ENCODE results near the gene TPH2.

Gene TPH2

DNA sequence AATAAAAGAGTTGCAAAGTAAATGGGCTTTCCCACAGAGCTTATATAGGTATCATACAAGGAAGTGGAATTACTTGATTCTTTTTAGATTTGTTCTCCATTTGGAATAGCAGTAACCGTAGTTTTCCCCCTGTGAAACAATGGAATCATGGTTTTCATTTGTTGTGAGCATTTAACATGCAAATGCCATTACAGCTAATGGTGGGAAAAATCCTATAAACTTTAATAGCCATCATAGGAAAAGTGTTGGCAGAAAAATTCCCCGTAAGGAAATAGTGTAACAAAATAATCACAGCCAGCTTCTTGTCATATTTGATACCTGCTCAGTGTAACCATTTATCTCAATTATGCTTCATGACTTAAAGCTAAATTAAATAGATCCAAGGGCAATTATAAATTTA, 95.3 kb downstream of the TPH2 start:
- no peak for DNase-seq (ENCODE audit: low read depth in 2 of 2)

DNA sequence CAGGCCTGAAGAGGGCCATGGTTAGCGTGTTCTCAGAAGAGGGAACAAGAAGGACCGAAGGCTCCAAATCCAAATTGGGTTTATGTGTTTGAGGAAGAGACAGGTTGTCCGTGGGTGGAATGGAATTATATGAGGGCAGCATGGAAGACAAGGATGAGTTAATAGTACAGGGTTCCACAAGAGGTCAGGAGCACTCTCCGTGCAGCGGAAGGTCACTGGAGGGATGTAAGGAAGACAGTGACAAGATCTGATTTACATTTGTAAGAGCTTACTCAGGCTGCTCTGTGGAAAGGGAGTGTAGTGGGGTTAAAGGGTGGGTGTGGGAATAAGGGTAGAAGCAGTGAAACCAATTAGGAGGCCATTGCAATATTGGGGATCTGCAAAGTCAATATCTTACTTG, 97.0 kb downstream of the TPH2 start:
- no peak for DNase-seq (ENCODE audit: low read depth in 2 of 2)

DNA sequence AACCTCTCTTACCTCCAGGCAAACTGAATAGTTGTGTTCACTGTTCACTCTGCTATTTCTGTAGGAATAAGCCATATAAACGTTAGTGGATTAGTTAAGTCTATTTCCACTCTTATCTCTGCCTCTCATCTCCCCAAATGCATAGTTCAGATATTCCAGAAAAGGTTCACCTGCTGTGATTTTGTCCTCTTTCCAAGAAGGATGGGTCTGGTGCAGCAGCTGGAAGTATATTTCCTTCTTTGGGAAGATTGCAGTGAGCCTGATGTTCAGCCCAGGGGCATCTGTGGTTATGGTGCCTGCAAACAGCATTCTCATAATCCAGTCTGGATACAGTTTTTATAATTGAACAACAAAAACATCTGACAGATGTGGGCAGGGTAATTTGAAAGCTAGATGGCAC, 97.7 kb downstream of the TPH2 start:
- DNase-seq (ENCODE audit: low read depth in 2 of 2): no peak

DNA sequence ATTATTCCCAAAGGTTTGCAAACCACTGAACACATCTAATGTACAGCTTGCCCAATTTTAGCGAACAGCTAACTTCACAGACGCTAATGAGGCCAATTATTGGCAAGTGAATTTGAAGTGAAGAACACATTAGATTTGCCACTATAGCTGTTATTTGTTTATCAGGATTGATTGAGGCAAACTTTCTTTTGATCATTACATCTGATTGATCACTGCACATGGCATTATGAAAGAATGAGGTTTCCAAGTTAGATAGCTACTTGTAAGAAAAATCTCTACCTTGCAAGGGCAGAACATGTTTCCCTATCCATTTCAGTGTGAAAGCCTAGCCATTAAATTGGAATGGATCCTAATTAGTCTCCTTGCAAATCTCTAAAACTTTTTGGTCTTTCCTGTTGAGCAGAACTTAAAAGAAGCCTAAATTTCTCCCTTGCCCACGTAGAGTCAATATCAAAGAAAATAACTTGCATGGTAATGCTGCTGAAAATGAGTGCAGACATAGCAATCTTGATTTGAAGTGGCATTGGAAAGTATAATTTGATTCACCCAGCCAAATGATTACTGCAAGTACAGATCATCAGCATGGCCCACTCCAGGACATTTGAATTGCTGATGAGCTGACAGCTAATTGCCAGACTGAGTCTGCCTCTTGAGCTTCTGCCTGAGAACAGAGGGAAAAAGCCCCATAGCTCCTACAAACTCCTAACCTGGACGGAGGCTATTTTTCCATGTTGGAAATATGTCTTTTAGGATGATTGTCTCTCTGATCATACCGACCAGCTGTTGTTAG, 98.6 kb downstream of the TPH2 start:
- no peak for DNase-seq (ENCODE audit: low read depth in 2 of 2)

DNA sequence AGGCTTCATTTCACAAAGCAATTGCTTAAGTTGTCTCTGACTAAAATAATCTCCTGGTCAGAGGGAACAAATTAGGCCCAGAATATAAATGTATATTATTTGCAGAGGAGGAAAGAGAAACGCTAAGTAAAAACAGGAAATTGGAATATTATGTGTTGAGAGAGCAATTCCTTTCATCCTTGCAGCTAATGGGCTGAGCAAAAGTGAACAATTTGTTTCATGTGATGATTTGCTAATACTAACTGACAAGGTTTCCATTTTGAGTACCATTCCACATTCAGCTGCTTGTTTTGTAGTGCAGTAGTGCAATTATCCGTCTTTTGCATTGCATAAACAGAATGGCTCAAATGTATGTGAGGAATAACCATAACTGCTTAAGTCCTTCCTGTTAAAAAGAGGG, 103.2 kb downstream of the TPH2 start:
- DNase-seq (ENCODE audit: low read depth in 2 of 2): no peak

DNA sequence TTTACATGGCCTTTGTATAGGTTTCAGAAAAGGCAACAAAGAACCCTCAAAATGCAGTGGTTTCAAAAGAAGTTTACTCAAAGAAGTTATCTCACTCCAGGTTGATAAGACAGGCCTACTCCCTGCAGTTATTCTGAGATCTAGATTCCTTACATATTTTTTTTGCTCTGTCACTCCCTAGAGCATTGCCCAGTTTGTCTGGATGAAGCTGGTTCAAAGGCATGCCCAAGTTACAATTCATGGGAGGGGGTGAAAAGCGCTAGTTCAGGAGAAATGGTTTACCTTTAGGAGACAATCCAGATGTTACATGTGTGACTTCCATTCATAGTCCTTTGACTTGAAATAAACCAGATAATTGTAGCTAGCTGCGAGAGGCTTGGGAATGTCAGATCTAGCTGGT, 115.0 kb downstream of the TPH2 start:
- no peak for DNase-seq (ENCODE audit: low read depth in 2 of 2)

DNA sequence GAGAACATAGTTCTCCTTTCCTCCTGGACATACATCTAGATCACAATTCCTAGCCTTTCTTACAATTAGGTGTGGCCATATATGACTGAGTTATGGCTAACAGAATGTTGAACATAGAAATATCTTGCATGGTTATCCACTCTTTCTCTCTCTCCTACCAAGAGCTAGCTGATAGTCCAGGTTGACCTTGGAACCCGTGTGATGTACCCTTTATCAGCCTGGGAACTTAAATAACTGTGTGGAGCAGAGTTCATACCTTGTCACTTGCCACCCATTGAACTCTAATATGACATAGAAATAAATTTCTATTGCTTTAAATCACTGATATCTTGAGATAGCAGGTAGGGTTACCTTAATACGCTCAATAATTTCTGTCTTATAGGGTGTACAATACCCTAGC, 115.9 kb downstream of the TPH2 start:
- DNase-seq (ENCODE audit: low read depth in 2 of 2): no peak

DNA sequence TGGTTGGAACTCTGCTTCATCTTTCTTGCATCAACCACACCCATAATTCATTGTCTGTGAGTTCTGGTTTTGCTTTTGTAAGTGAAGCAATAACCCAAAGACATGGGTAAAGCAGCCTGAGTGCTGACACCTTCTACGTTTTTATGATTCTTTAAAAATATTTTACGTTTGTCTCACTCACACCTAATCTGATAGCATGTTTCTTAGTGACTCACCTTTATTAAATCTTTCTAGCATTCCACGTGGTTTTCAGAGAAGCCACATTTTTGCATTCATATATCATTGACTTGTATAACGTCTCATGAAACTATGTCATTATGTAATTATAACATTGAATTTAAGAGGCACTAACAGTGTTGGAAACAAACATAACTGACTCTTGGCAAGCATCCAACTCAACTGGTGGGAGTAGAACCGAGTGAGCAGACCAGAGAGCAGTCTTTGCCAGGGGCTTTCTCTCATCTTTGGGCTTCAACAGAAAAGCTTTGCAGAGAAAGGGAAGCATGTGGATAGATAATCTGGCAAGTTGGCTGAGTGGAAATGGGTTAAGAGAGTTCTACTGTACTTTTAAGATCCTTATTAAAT, 118.8 kb downstream of the TPH2 start:
- DNase-seq (ENCODE audit: low read depth in 2 of 2): no peak

DNA sequence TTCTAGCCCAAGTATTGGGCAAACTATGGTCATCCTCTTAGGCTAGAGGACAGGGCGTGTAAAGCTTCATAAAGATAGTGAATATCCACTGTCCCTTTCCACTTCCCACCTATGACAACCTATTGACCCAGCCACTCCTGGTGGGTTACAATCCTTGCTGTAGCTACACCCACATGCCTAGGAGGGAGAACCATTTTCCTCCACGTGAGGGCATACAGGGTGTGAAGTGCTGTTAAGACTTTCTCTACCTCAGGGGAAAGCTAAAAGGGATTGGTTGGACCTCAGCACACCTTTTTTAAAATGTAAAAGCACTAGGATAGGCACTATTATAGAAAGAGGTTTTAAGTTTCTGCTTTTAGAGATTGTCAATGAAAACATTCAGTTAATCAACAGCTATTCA, 124.4 kb downstream of the TPH2 start:
- no peak for DNase-seq (ENCODE audit: low read depth in 2 of 2)

DNA sequence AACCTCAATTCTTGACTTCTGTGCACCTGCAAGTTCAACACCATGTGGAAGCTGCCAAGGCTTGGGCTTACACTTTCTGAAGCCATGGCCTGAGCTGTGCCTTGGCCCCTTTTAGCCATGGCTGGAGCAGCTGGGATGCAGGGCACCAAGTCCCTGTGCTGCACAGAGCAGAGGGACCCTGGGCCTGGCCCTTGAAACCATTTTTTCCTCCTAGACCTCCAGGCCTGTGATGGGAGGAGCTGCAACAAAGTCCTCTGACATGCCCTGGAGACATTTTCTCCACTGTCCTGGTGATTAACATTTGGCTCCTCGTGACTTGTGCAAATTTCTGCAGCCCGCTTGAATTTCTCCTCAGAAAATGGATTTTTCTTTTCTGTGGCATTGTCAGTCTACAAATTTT, 132.4 kb downstream of the TPH2 start:
- DNase-seq (ENCODE audit: low read depth in 2 of 2): no peak

DNA sequence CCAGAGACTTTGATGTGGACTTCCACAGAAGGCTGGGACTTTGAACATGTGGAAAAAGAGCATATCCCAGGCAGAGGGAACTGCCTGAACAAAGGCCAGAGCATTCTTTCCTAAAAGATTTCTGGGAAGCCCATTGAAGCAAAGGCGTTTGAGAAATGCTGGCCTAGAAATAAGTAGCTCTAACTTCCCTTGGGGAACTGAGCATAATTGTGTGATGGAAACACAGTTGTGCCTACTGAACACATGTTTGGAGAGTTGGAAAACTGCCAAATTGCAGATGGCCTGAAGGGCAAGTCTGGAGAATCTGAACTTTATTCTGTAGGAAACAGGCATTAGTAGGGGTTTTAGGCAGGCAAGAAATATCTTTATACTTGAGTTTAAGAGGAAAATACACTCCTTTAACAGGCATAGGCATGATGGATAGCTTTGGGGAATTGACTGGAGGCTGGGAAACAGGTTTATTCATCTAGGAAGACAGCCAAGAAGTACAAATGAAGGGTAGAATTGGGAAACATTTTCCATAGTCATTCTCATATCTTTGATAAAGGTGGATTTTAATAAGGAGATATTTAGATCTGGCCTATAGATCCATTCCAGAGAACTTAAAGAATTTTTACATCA, 134.1 kb downstream of the TPH2 start:
- no peak for DNase-seq (ENCODE audit: low read depth in 2 of 2)

DNA sequence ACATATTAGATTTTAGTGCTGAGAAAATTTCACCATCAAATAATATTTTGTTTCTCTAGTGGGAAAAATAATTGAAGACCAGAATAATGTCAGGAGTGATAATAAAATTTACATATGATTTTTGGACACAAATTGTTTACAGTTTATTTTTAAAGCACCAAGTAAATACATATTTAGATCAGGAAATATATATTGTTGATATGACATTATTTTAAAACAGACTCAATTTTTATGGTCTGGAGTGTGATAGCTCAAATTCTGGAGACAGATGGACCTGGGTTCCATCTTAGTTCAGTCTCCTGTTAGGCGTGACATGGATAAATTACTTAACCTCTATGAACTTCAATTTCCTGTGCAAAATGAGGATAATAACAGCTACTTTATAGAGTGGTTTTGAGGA, 135.4 kb downstream of the TPH2 start:
- DNase-seq (ENCODE audit: low read depth in 2 of 2): no peak

DNA sequence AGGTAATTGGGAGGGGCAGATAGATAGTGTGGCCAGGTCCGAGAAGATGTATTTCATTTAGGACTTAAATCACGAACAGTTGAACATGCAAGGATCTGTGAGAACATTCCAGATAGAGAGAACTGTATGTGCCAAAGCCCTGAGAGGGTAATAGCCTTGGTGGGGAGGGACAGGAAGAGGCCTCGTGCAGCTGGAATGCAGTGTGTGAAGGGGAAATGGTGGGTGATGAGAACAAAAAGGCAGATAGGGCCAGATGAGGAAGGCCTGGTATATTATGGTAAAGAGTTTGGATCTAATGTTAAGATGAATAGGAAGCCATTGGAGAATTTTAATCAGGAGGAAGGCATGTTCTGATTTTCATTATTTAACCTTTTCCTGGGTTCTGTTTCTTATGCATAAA, 136.3 kb downstream of the TPH2 start:
- no peak for DNase-seq (ENCODE audit: low read depth in 2 of 2)

DNA sequence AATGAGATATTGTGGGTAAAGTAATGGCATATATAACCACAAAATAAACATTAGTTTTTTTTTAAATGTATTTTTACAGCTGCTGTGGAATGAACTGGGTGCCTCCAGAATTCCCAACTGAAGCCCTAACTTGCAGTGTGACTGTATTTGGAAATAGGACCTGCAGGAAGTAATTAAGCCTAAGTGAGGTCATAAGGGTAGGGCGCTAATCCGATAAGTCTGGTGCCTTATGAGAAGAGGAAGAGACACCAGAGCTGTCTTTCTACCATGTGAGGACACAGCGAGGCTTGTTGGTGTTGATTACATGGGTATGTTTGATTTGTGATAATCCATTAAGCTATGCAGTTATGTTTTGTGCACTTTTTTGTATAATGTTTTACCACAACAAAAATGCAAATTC, 136.8 kb downstream of the TPH2 start:
- DNase-seq (ENCODE audit: low read depth in 2 of 2): no peak

DNA sequence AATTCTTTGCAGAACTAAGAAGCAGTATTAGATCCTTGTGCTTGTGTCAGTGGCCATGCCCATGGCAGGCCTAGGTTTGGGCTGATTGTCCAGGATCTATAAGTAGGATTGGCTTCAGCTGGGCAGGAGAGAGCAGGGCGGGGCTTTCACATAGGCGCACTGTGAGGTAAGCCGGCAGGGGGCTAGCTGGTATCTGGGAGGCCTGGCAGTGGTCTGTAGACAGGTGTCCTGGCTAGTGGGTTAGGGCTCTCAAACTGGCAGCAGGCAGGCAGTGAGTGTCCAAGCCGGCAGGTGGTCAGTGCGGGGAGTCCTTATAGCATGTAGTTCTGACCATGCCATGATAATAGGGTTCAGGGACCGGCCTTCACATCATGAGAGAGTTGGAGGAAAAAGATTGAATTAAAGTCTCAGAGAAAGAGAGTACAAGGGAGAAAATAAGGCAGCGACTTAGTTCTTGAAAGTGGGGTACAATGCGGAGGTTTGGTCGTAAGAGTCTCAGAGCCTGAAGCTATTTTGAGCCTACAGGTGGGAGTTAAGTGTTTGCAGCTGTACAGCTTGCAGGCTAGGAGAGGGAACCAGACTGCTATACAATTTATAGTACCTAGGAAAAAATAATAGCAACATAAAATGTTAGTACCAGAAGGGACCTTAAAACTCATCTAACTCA, 137.4 kb downstream of the TPH2 start:
- no peak for DNase-seq (ENCODE audit: low read depth in 2 of 2)

DNA sequence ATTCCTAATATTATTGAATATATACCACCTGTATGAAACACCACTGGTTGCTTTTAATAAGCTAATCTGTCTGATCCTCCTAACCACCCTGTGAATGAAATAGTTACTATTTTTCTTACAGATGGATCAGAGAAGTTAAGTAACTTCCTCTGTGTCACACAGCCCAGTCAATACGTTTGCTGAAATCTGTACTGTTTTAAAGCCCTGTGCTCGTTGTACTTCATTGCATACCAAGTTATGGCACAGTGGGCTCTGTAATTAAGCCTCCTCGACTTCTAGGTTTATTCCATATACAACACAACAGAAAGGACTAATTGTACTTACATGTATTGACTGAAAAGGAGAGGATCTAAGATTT, 137.9 kb downstream of the TPH2 start:
- DNase-seq (ENCODE audit: low read depth in 2 of 2): no peak

DNA sequence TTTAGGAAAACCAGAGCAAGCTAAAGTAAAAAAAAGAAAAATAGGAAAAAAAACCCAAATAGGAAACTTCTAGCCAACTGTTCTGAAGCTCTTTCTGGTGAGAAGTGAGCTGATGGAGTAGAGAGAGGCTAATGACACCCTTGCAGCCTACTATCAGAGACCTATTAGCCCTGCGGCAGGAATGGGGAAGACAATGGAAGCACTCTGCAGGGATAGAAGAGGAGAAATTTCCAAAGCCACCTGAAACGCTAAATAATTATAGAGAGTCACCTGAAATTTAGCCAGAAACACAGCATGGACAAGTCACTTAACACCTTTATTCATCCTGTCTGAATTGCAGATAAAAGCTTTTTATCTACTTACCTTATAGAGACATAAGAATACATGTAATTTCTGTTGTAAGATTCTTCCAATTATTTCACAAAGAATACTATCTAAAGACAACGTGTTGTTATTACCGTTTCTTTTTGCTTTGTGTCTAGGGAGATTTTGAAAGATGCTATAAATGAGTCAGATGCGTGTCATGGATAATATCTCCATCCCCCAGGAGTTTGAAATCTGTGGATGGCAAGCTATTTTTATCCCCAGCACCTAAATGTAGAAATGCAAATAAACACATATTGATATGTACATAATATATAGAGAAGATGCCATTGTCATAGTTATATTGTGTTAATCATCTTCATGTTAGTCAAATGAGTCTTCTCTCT, 138.6 kb downstream of the TPH2 start:
- no peak for DNase-seq (ENCODE audit: low read depth in 2 of 2)

DNA sequence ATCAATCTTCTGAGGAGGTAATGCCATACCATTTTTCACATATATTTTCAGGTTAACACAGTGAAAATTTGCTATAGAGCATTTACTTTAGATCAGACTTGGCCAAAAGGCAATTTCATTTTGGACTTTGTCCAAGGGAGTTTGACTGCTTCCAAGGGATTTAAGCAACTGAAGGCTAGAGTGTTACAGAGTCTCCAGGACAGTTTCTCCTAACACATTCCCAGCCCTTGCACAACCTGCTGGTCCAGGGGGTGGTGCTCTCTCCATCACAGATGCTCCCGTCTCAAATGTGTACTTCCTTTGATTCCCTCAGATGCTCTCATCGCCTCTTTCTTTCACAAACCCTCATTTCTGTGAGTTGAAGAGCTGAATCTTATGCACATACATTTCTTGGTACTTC, 143.1 kb downstream of the TPH2 start:
- no peak for DNase-seq (ENCODE audit: low read depth in 2 of 2)

Data from stimulated activated CD4-positive, alpha-beta T cell treated with anti-CD3 and anti-CD28 coated beads, Interleukin-12 subunit alpha, Interleukin-12 subunit beta, amount 100 ng/mL, for 24 hours (primary cell).